K562 (cell line): ENCODE measurements around the gene MXD3. TPM values are rescaled to one million over a fixed set of nuclear protein-coding genes. Genes with fewer than 3 reads are reported as not detected.
"Not testable (repeated sequence)": the region's sequence is repeated elsewhere in the genome, so short reads cannot be mapped to it uniquely, and the experiment has no call there.

Experiments
- ATAC-seq: fragments of 200-7000 bp; cut with Tn5 transposase; 3 replicates; pipeline ENCODE4 v1.9.1; 2020; ENCODE audit warnings: moderate library complexity
- BruUV-seq: library from RNA; stranded (reverse); fragments of 400-500 nt; replicated peaks from 2 replicates; lab custom pipeline; 2021; lab: Mats Ljungman, UMichigan
- CTCF ChIA-PET: fragments of 300-600 bp; formaldehyde crosslinking; extraction: SDS; loops from one replicate; lab custom pipeline; 2021; ENCODE audit warnings: low intra/inter-chr PET ratio; lab: Yijun Ruan, JAX
- POLR2A ChIA-PET: fragments of 300-600, 350-650 bp; sonication (Branson Sonifier 250); formaldehyde crosslinking; extraction: SDS; loops from one replicate; lab custom pipeline; 2021; ENCODE audit warnings: antibody characterized with exemption, inconsistent platforms; lab: Yijun Ruan, JAX
- DNase-seq, 4 experiments: peaks; one replicate each; pipeline versions ENCODE4 v3.0.0 to v3.0.0-alpha.2; 2011 to 2018; ENCODE audit warnings: low spot score in 3 of 4, mixed read lengths in 3 of 4; ENCODE audit errors: extremely low read depth in 1 of 4
- FAIRE-seq: peaks from 2 replicates; lab custom pipeline; 2011; peaks lifted over from hg19 to GRCh38; lab: Jason Lieb, UNC
- H2AFZ ChIP-seq: 2 replicates; pipeline ENCODE4 v1.6.0; 2011; ENCODE audit warnings: low read depth, low read length, control low read depth, inconsistent platforms
- H3K27ac ChIP-seq: fragments of 200-600 bp; 3 replicates; pipeline ENCODE4 v1.8.0; 2011; ENCODE audit warnings: low read depth, mild to moderate bottlenecking, control low read depth, inconsistent platforms, low read length, moderate library complexity, mixed read lengths; ENCODE audit errors: extremely low read depth
- H3K27me3 ChIP-seq, 2 experiments: fragments of 300-600 bp in 1 of 2; 2 replicates in 1 of 2; 3 replicates in 1 of 2; pipeline versions ENCODE4 v1.6.0 to v1.8.0; 2011; ENCODE audit warnings: inconsistent platforms in 2 of 2, low read length in 2 of 2, mild to moderate bottlenecking in 1 of 2, mixed read lengths in 1 of 2, moderate library complexity in 1 of 2; ENCODE audit not compliant: control insufficient read depth in 2 of 2, insufficient read depth in 2 of 2
- H3K36me3 ChIP-seq: fragments of 300-600 bp; 3 replicates; pipeline ENCODE4 v1.8.0; 2011; ENCODE audit warnings: mild to moderate bottlenecking, low read length, inconsistent platforms; ENCODE audit not compliant: control insufficient read depth, insufficient read depth
- H3K4me1 ChIP-seq, 2 experiments: fragments of 200-600 bp in 1 of 2; replicated peaks in 1 of 2; 2 replicates in 1 of 2; 3 replicates in 1 of 2; pipeline versions ENCODE4 v1.5.1 to v1.8.0; 2011; ENCODE audit warnings: inconsistent platforms in 2 of 2, low read length in 2 of 2, mild to moderate bottlenecking in 1 of 2, mixed read lengths in 1 of 2, moderate library complexity in 1 of 2; ENCODE audit not compliant: control insufficient read depth in 2 of 2, insufficient read depth in 2 of 2
- H3K4me2 ChIP-seq: 2 replicates; pipeline ENCODE4 v1.6.1; 2011; ENCODE audit warnings: low read length, control low read depth, inconsistent platforms, mixed read lengths; ENCODE audit not compliant: insufficient read depth
- H3K4me3 ChIP-seq: fragments of 200-600 bp; sonication (generic), shearing (Covaris generic); 2 replicates; pipeline ENCODE4 v1.5.1; 2016; ENCODE audit warnings: control low read depth, inconsistent platforms
- H3K79me2 ChIP-seq: fragments of 200-600 bp; 3 replicates; pipeline ENCODE4 v1.8.0; 2011; ENCODE audit warnings: low read length, inconsistent platforms; ENCODE audit not compliant: control insufficient read depth, insufficient read depth
- H3K9ac ChIP-seq, 2 experiments: 2 replicates each; pipeline versions ENCODE4 v1.6.0 to v1.6.1; 2011; ENCODE audit warnings: low read depth in 2 of 2, low read length in 2 of 2, control low read depth in 1 of 2, inconsistent platforms in 1 of 2, mild to moderate bottlenecking in 1 of 2, mixed read lengths in 1 of 2; ENCODE audit not compliant: insufficient read depth in 1 of 2
- H3K9me1 ChIP-seq: one replicate; pipeline ENCODE4 v1.6.0; 2011; ENCODE audit warnings: inconsistent platforms, mild to moderate bottlenecking, low read length, moderate library complexity; ENCODE audit not compliant: control insufficient read depth, insufficient read depth
- H3K9me3 ChIP-seq: replicated peaks from 2 replicates; pipeline ENCODE4 v1.5.1; 2011; ENCODE audit warnings: low read depth, low read length, inconsistent platforms; ENCODE audit not compliant: control insufficient read depth, insufficient read depth
- H4K20me1 ChIP-seq: replicated peaks from 2 replicates; pipeline ENCODE4 v1.6.1; 2011; ENCODE audit warnings: low read length, inconsistent platforms, mixed read lengths; ENCODE audit not compliant: control insufficient read depth, insufficient read depth
- E2F4 ChIP-seq: sonication (generic); formaldehyde crosslinking; IDR thresholded peaks from 2 replicates; pipeline ENCODE4 v1.8.0; 2022; ENCODE audit warnings: mild to moderate bottlenecking, low read depth, missing genetic modification reagents
- JUN ChIP-seq, 2 experiments: sonication (generic) in 1 of 2; formaldehyde crosslinking in 1 of 2; IDR thresholded peaks; 2 replicates each; pipeline versions ENCODE4 v1.6.1 to v1.8.0; 2012 to 2022; ENCODE audit warnings: borderline replicate concordance in 2 of 2, mild to moderate bottlenecking in 2 of 2, improper control_type of control experiment in 1 of 2, low read depth in 1 of 2, low read length in 1 of 2, missing genetic modification reagents in 1 of 2
- MCM2 ChIP-seq: fragments of 450-650 bp; IDR thresholded peaks from 2 replicates; pipeline ENCODE4 v1.6.1; 2017; ENCODE audit warnings: low read depth, mild to moderate bottlenecking
- NFIC ChIP-seq: fragments of 450-650 bp; IDR thresholded peaks from 2 replicates; pipeline ENCODE4 v1.6.1; 2017; ENCODE audit warnings: mild to moderate bottlenecking, inconsistent platforms
- RAD51 ChIP-seq: fragments of 450-650 bp; IDR thresholded peaks from 2 replicates; pipeline ENCODE4 v1.7.1; 2016; ENCODE audit warnings: low read depth, mild to moderate bottlenecking, borderline replicate concordance
- RBFOX2 ChIP-seq: fragments of 200-400 bp; formaldehyde crosslinking; IDR thresholded peaks from 2 replicates; pipeline ENCODE4 v1.6.1; 2017; ENCODE audit warnings: low read depth, mild to moderate bottlenecking, low read length, moderate library complexity
- STAT6 ChIP-seq: sonication (generic); formaldehyde crosslinking; IDR thresholded peaks from 2 replicates; pipeline ENCODE4 v1.8.1; 2023; ENCODE audit warnings: mild to moderate bottlenecking, missing genetic modification reagents
- USF2 ChIP-seq: sonication (generic); formaldehyde crosslinking; IDR thresholded peaks from 2 replicates; pipeline ENCODE4 v1.5.0; 2020; ENCODE audit warnings: missing genetic modification reagents
- ZBED1 ChIP-seq: IDR thresholded peaks from 2 replicates; pipeline ENCODE4 v1.6.1; 2014
- ZNF436 ChIP-seq: fragments of 250-450, 450-650 bp; sonication (Bioruptor Pico); formaldehyde crosslinking; IDR thresholded peaks from 2 replicates; pipeline ENCODE4 v1.7.0; 2020; ENCODE audit warnings: mild to moderate bottlenecking
- WGBS: fragments of 100-300 bp; shearing (Covaris generic); methylation state at CpG from one replicate; pipeline ENCODE4 v1.1.6; 2016; ENCODE audit warnings: low coverage, mixed read lengths; ENCODE audit not compliant: insufficient coverage; ENCODE audit errors: missing lambda C conversion rate; 5-methylcytosine and 5-hydroxymethylcytosine counted together
- in situ Hi-C: fragments of 300-500 bp; cut with MboI; formaldehyde crosslinking; loops from 4 replicates; pipeline ENCODE4 v1.15.0; 2018; ENCODE audit warnings: inconsistent platforms, mixed read lengths
- intact Hi-C: fragments of 100-400 bp; cut with micrococcal nuclease; formaldehyde crosslinking; loops from 2 replicates; pipeline ENCODE4 v1.14.2; 2022
- polyA plus RNA-seq, 8 experiments: library from polyadenylated mRNA; depleted of rRNA in 4 of 8; stranded (reverse) in 5 of 8; unstranded in 3 of 8; fragments of >200 nt; fragmentation: Nextera tagmentation in 2 of 8; fragmentation: Illumina TruSeq in 1 of 8; extraction: Ambion mirVana in 2 of 8; extraction: Trizol in 1 of 8; gene quantifications; 2 replicates each; pipeline versions ENCODE4 v1.2.1 to v1.2.3, GENCODE V29; 2011 to 2014; ENCODE audit warnings: inconsistent platforms in 1 of 8, missing spikeins in 1 of 8
- total RNA-seq, 7 experiments: library from RNA; depleted of rRNA in 6 of 7; stranded (reverse); fragments of >200 nt in 6 of 7; fragmentation: Illumina TruSeq in 2 of 7; extraction: Trizol in 2 of 7; gene quantifications; 2 replicates each; pipeline versions ENCODE4 v1.2.1 to v1.2.3, GENCODE V29; 2011 to 2021; ENCODE audit warnings: low replicate concordance in 1 of 7

Gene MXD3
- total and polyA plus RNA-seq, 9 of the 15 experiments (the other 6 are each of a cell fraction or from before 2014, with no cell fraction given), result 0.28 to 24.8 (median 4.5) TPM

- TF ChIP-seq E2F4 (peak; percentile 98), NFIC (no peak; the same call in 1 of the 2 replicates), RBFOX2 (peak; percentile 85), ZBED1 (peak; percentile 95), JUN (IDR thresholded peaks at IDR 0.05; ENCODE audit: borderline replicate concordance, low read depth, low read length) (peak; percentile 79; the same call in 1 of the 2 replicates), JUN (CRISPR knock-in tag; IDR thresholded peaks at IDR 0.05; ENCODE audit: borderline replicate concordance) (peak; percentile 57; the same call in 1 of the 2 replicates), MCM2 (no peak), RAD51 (peak; percentile 69), USF2 (CRISPR knock-in tag) (peak; percentile 76), STAT6 (CRISPR knock-in tag) (0 out of 2 replicates have a peak, but pooled peaks have one; percentile 28), ZNF436 (CRISPR knock-in tag) (no peak)
Observed at GRCh38 chr5:177311723-177312648, at the start of gene MXD3 (continued).

- in situ Hi-C loops, H4K20me1 ChIP-seq, FAIRE-seq, H3K79me2 ChIP-seq, H3K27me3 ChIP-seq, CTCF ChIA-PET, BruUV-seq, H3K36me3 ChIP-seq, H3K27ac ChIP-seq, DNase-seq, H3K9me3 ChIP-seq, H3K4me2 ChIP-seq, H3K9me1 ChIP-seq, H2AFZ ChIP-seq, H3K9ac ChIP-seq, ATAC-seq, H3K4me3 ChIP-seq: not testable (repeated sequence)
- WGBS, result 69% methylated on average over 6 of the region's 7 CpGs
- POLR2A ChIA-PET, result interaction anchor here (0.8 to 2.7 kb wide), 5 partner anchors 9 to 51 kb away, joined by 3 to 18 read pairs (median 4); partner anchors contain the start of gene LMAN2
- peaks cover 30 to 61% of the 10 kb centered on the region in 2 experiments for H3K4me1 ChIP-seq
- intact Hi-C loops, result loop anchor here (10.0 kb wide), 1 partner anchor 246 kb away; no protein-coding TSS in a partner anchor
Observed at GRCh38 chr5:177360740-177361139, 49.0 kb upstream of the MXD3 start.
